HepG2 (cell line): ENCODE measurements around the gene TMEM184C. TPM values are rescaled to one million over a fixed set of nuclear protein-coding genes. Genes with fewer than 3 reads are reported as not detected.

Experiments
- ATAC-seq: fragments of 200-7000 bp; cut with Tn5 transposase; 3 replicates; pipeline ENCODE4 v1.9.1; 2020; ENCODE audit warnings: mild to moderate bottlenecking, moderate library complexity
- BruUV-seq: library from RNA; stranded (reverse); fragments of 400-500 nt; replicated peaks from 2 replicates; lab custom pipeline; 2021; lab: Mats Ljungman, UMichigan
- CTCF ChIA-PET: fragments of 300-600 bp; formaldehyde crosslinking; extraction: SDS; loops from one replicate; lab custom pipeline; 2021; ENCODE audit warnings: low total read pairs, inconsistent platforms, low intra/inter-chr PET ratio; lab: Yijun Ruan, JAX
- POLR2A ChIA-PET: fragments of 350-600 bp; sonication (Branson Sonifier 250); formaldehyde crosslinking; loops from one replicate; lab custom pipeline; 2020; ENCODE audit warnings: antibody characterized with exemption, inconsistent platforms; lab: Yijun Ruan, JAX
- DNase-seq: peaks from one replicate; pipeline ENCODE4 v3.0.0-alpha.2; 2015; ENCODE audit warnings: low spot score
- FAIRE-seq: peaks from 3 replicates; lab custom pipeline; 2011; peaks lifted over from hg19 to GRCh38; lab: Jason Lieb, UNC
- H2AFZ ChIP-seq: one replicate; pipeline ENCODE4 v1.6.1; 2011; ENCODE audit warnings: low read length, inconsistent platforms
- H3K27ac ChIP-seq: fragments of 300-600 bp; 3 replicates; pipeline ENCODE4 v1.8.0; 2011; ENCODE audit warnings: mixed run types, mild to moderate bottlenecking, mixed read lengths, low read length, inconsistent platforms; ENCODE audit not compliant: insufficient read depth; ENCODE audit errors: extremely low read length
- H3K27me3 ChIP-seq, 2 experiments: fragments of 200-600 bp in 1 of 2; 2 replicates in 1 of 2; 3 replicates in 1 of 2; pipeline versions ENCODE4 v1.6.0 to v1.8.0; 2011; ENCODE audit warnings: low read length in 2 of 2, mild to moderate bottlenecking in 2 of 2, moderate library complexity in 2 of 2, inconsistent platforms in 1 of 2; ENCODE audit not compliant: insufficient read depth in 2 of 2, control insufficient read depth in 1 of 2
- H3K36me3 ChIP-seq, 2 experiments: fragments of 200-600 bp in 1 of 2; replicated peaks in 1 of 2; 2 replicates in 1 of 2; 3 replicates in 1 of 2; pipeline versions ENCODE4 v1.5.1 to v1.8.0; 2011; ENCODE audit warnings: low read length in 2 of 2, inconsistent platforms in 1 of 2; ENCODE audit not compliant: insufficient read depth in 2 of 2, control insufficient read depth in 1 of 2
- H3K4me1 ChIP-seq: 2 replicates; pipeline ENCODE4 v1.5.1; 2012; ENCODE audit warnings: low read length, inconsistent platforms; ENCODE audit not compliant: insufficient read depth
- H3K4me2 ChIP-seq: 2 replicates; pipeline ENCODE4 v1.6.0; 2011; ENCODE audit warnings: low read depth, low read length, inconsistent platforms
- H3K4me3 ChIP-seq, 3 experiments: fragments of 200-600 bp in 1 of 3; sonication (generic), shearing (Covaris generic) in 1 of 3; replicated peaks in 1 of 3; 2 replicates each; pipeline ENCODE4 v1.5.1; 2011 to 2016; ENCODE audit warnings: low read length in 3 of 3, inconsistent platforms in 2 of 3, low read depth in 2 of 3, mild to moderate bottlenecking in 2 of 3, control low read depth in 1 of 3, mixed read lengths in 1 of 3; ENCODE audit not compliant: insufficient read depth in 1 of 3
- H3K79me2 ChIP-seq: one replicate; pipeline ENCODE4 v1.6.1; 2011; ENCODE audit warnings: low read length, inconsistent platforms; ENCODE audit not compliant: insufficient read depth
- H3K9ac ChIP-seq: 2 replicates; pipeline ENCODE4 v1.6.0; 2011; ENCODE audit warnings: mild to moderate bottlenecking, low read depth, low read length, inconsistent platforms; ENCODE audit not compliant: insufficient read depth
- H3K9me3 ChIP-seq: 2 replicates; pipeline ENCODE4 v1.5.1; 2012; ENCODE audit warnings: mild to moderate bottlenecking, low read length
- H4K20me1 ChIP-seq: 2 replicates; pipeline ENCODE4 v1.6.0; 2011; ENCODE audit warnings: inconsistent platforms, mild to moderate bottlenecking, low read length, moderate library complexity; ENCODE audit not compliant: insufficient read depth
- ESRRA ChIP-seq: sonication (generic); formaldehyde crosslinking; IDR thresholded peaks from 2 replicates; pipeline ENCODE4 v1.5.1; 2020; ENCODE audit warnings: mild to moderate bottlenecking, low read depth, missing genetic modification reagents
- IRF9 ChIP-seq: sonication (generic); formaldehyde crosslinking; IDR thresholded peaks from 2 replicates; pipeline ENCODE4 v1.8.0; 2022; ENCODE audit warnings: missing genetic modification reagents, mild to moderate bottlenecking, borderline replicate concordance
- TCF12 ChIP-seq, 2 experiments: fragments of 450-650 bp in 1 of 2; sonication (generic) in 1 of 2; formaldehyde crosslinking in 1 of 2; IDR thresholded peaks; 2 replicates each; pipeline versions ENCODE4 v1.6.1 to v1.8.0; 2017 to 2022; ENCODE audit warnings: antibody characterized with exemption in 1 of 2, mild to moderate bottlenecking in 1 of 2, missing genetic modification reagents in 1 of 2, moderate library complexity in 1 of 2
- ZBTB4 ChIP-seq: sonication (generic); formaldehyde crosslinking; IDR thresholded peaks from 2 replicates; pipeline ENCODE4 v1.4.0; 2020; ENCODE audit warnings: missing genetic modification reagents, mild to moderate bottlenecking, borderline replicate concordance
- ZNF160 ChIP-seq: sonication (generic); formaldehyde crosslinking; IDR thresholded peaks from 2 replicates; pipeline ENCODE4 v1.8.0; 2022; ENCODE audit warnings: mild to moderate bottlenecking, inconsistent platforms, missing genetic modification reagents
- ZNF292 ChIP-seq: sonication (generic); formaldehyde crosslinking; IDR thresholded peaks from 2 replicates; pipeline ENCODE4 v1.8.1; 2022; ENCODE audit warnings: mild to moderate bottlenecking, low read depth, missing genetic modification reagents, borderline replicate concordance
- ZNF790 ChIP-seq: sonication (generic); formaldehyde crosslinking; IDR thresholded peaks from 2 replicates; pipeline ENCODE4 v1.8.0; 2022; ENCODE audit warnings: missing genetic modification reagents, mild to moderate bottlenecking, borderline replicate concordance
- WGBS: methylation state at CpG from one replicate; pipeline ENCODE4 v1.1.6; 2017; ENCODE audit warnings: low lambda C conversion rate; 5-methylcytosine and 5-hydroxymethylcytosine counted together
- in situ Hi-C: cut with HindIII; loops from 2 replicates; pipeline ENCODE4 v1.10.0; 2017; ENCODE audit warnings: low pct_unique_long_range_greater_than_20kb; ENCODE audit not compliant: extremely low pct_ligation_motif_present
- intact Hi-C: fragments of 100-400 bp; cut with micrococcal nuclease; formaldehyde crosslinking; loops from one replicate; pipeline ENCODE4 v1.10.0; 2022; ENCODE audit not compliant: unreplicated experiment
- polyA plus RNA-seq, 8 experiments: library from polyadenylated mRNA; depleted of rRNA in 3 of 8; stranded (reverse) in 7 of 8; unstranded in 1 of 8; fragments of >200 nt; fragmentation: Illumina TruSeq in 4 of 8; extraction: Trizol in 4 of 8; gene quantifications; 2 replicates each; pipeline versions ENCODE4 v1.2.1 to v1.2.3, GENCODE V29; 2011 to 2016; ENCODE audit warnings: low read depth in 4 of 8, missing spikeins in 1 of 8, mixed read lengths in 1 of 8; ENCODE audit not compliant: insufficient read depth in 1 of 8
- total RNA-seq, 5 experiments: library from RNA; depleted of rRNA; stranded (reverse); fragments of >200 nt; fragmentation: Illumina TruSeq; extraction: Trizol; gene quantifications; 2 replicates each; pipeline ENCODE4 v1.2.3, GENCODE V29; 2016; ENCODE audit warnings: low read depth in 1 of 5

Gene TMEM184C
- total and polyA plus RNA-seq, 2 of the 13 experiments (the other 11 are each of a cell fraction or from before 2014, with no cell fraction given): 13.9 to 26.1 TPM

GRCh38 chr4:147709999-147710398 is 92.8 kb downstream of the TMEM184C start (continued):
- no peak for TF ChIP-seq ZBTB4 (CRISPR knock-in tag)
- no peak for TF ChIP-seq ZNF160 (CRISPR knock-in tag)
- no peak for TF ChIP-seq ZNF292
- TF ChIP-seq TCF12 (IDR thresholded peaks at IDR 0.05): no peak
- TF ChIP-seq TCF12 (CRISPR knock-in tag; IDR thresholded peaks at IDR 0.05): no peak
- no peak for TF ChIP-seq IRF9 (CRISPR knock-in tag)
- TF ChIP-seq, all 625 proteins: peak for 0

GRCh38 chr4:147714575-147715401 is 97.6 kb downstream of the TMEM184C start:
- intact Hi-C loops: no loop called here
- CTCF ChIA-PET: no interaction called here
- ATAC-seq (no peak), FAIRE-seq (no peak), DNase-seq (no peak)
- Histone ChIP-seq H3K9me3 (no peaks in the 10 kb centered on the region), H2AFZ (no peak overlapping the region), H3K4me1 (no peaks in the 10 kb centered on the region), H3K4me2 (no peak overlapping the region), H3K9ac (no peak overlapping the region), H3K27me3 (no peaks in the 10 kb centered on the region), H3K27ac (no peak overlapping the region), H3K4me3 (no peak overlapping the region), H3K36me3 (no peaks in the 10 kb centered on the region), H3K79me2 (no peaks in the 10 kb centered on the region), H4K20me1 (no peaks in the 10 kb centered on the region)
- in situ Hi-C loops: no loop called here
- POLR2A ChIA-PET: no interaction called here
- 81% methylated on average over 8 of the region's 8 CpGs for WGBS
- BruUV-seq: no TSS peak
- TF ChIP-seq ESRRA: no peak
- TF ChIP-seq ZNF790 (CRISPR knock-in tag): no peak
